A549 (cell line): ENCODE results near the gene ODAD3. TPM values are rescaled to one million over a fixed set of nuclear protein-coding genes. Genes with fewer than 3 reads are reported as not detected.

Experiments used
- ATAC-seq, 2 experiments: fragments of 200-7000 bp in 1 of 2; fragments of >200 bp in 1 of 2; cut with Nextera tagmentation in 1 of 2; cut with Tn5 transposase in 1 of 2; 3 replicates each; pipeline versions ENCODE4 v1.8.0 to v1.9.1; 2018 to 2020; ENCODE audit warnings: mild to moderate bottlenecking in 1 of 2, moderate library complexity in 1 of 2
- CTCF ChIA-PET: fragments of 300-600 bp; sonication (Branson Sonifier 250); formaldehyde crosslinking; extraction: SDS; loops from one replicate; lab custom pipeline; 2021; ENCODE audit warnings: antibody characterized with exemption, inconsistent platforms; lab: Yijun Ruan, JAX
- POLR2A ChIA-PET: fragments of 350-600 bp; formaldehyde crosslinking; extraction: SDS; loops from one replicate; lab custom pipeline; 2021; ENCODE audit warnings: antibody characterized with exemption, inconsistent platforms; lab: Yijun Ruan, JAX
- DNase-seq, 2 experiments: peaks; one replicate each; pipeline versions ENCODE4 v3.0.0 to v3.0.0-alpha.2; 2011 to 2016; ENCODE audit warnings: low read depth in 1 of 2, low spot score in 1 of 2
- FAIRE-seq: peaks from 2 replicates; lab custom pipeline; 2011; peaks lifted over from hg19 to GRCh38; lab: Jason Lieb, UNC
- H3K27ac ChIP-seq, 2 experiments: fragments of >200 bp; sonication (Bioruptor Twin); formaldehyde crosslinking; 3 replicates each; pipeline ENCODE4 v1.5.1; 2016 to 2017
- H3K4me1 ChIP-seq: fragments of >200 bp; sonication (Bioruptor Twin); formaldehyde crosslinking; 3 replicates; pipeline ENCODE4 v1.6.1; 2016
- H3K4me2 ChIP-seq: fragments of >200 bp; sonication (Bioruptor Twin); formaldehyde crosslinking; 3 replicates; pipeline ENCODE4 v1.6.1; 2016
- H3K4me3 ChIP-seq: fragments of >200 bp; sonication (Bioruptor Twin); formaldehyde crosslinking; 3 replicates; pipeline ENCODE4 v1.5.1; 2016
- H3K9me3 ChIP-seq: fragments of >200 bp; sonication (Bioruptor Twin); formaldehyde crosslinking; 3 replicates; pipeline ENCODE4 v1.6.1; 2016
- BCL3 ChIP-seq: fragments of >200 bp; sonication (Bioruptor Twin); formaldehyde crosslinking; IDR thresholded peaks from 3 replicates; pipeline ENCODE4 v1.6.1; 2016
- ELK1 ChIP-seq: fragments of 150-350 bp; IDR thresholded peaks from 2 replicates; pipeline ENCODE4 v1.6.1; 2014; ENCODE audit warnings: low read depth, mild to moderate bottlenecking, low read length
- FOSB ChIP-seq: fragments of 250-450 bp; sonication (Bioruptor Pico); IDR thresholded peaks from 2 replicates; pipeline ENCODE4 v1.5.0; 2020; ENCODE audit warnings: mild to moderate bottlenecking, moderate library complexity
- FOSL2 ChIP-seq, 2 experiments: fragments of 450-650 bp in 1 of 2; fragments of >200 bp in 1 of 2; sonication (Bioruptor Twin) in 1 of 2; formaldehyde crosslinking; IDR thresholded peaks; 2 replicates each; pipeline versions ENCODE4 v1.5.0 to v1.6.1; 2016 to 2020; ENCODE audit warnings: mild to moderate bottlenecking in 1 of 2, moderate library complexity in 1 of 2
- HEYL ChIP-seq: fragments of 250-450 bp; sonication (Bioruptor Pico); IDR thresholded peaks from 2 replicates; pipeline ENCODE4 v1.8.0; 2021; ENCODE audit warnings: mild to moderate bottlenecking, moderate library complexity
- HMGXB4 ChIP-seq: fragments of 250-450 bp; sonication (Bioruptor Pico); IDR thresholded peaks from 2 replicates; pipeline ENCODE4 v1.5.0; 2021; ENCODE audit warnings: mild to moderate bottlenecking, moderate library complexity, borderline replicate concordance
- KDM1A ChIP-seq: fragments of 200-600 bp; sonication (generic); IDR thresholded peaks from 2 replicates; pipeline ENCODE4 v1.6.1; 2016; ENCODE audit warnings: low read depth, mild to moderate bottlenecking
- NFE2L2 ChIP-seq: fragments of 150-350 bp; conservative IDR thresholded peaks from 2 replicates; pipeline ENCODE4 v1.6.1; 2014; ENCODE audit warnings: low read length
- NR3C1 ChIP-seq: fragments of >200 bp; sonication (Bioruptor Twin); formaldehyde crosslinking; IDR thresholded peaks from 3 replicates; pipeline ENCODE4 v1.6.1; 2017
- PBX3 ChIP-seq: IDR thresholded peaks from 2 replicates; pipeline ENCODE4 v1.6.1; 2012
- POLR2A ChIP-seq: IDR thresholded peaks from 2 replicates; pipeline ENCODE4 v1.6.1; 2012; ENCODE audit warnings: mild to moderate bottlenecking, low read length
- RARB ChIP-seq: fragments of 250-450 bp; sonication (Bioruptor Pico); IDR thresholded peaks from 2 replicates; pipeline ENCODE4 v1.8.0; 2021; ENCODE audit warnings: mild to moderate bottlenecking, moderate library complexity
- REST ChIP-seq: fragments of 200-600 bp; sonication (generic); IDR thresholded peaks from 2 replicates; pipeline ENCODE4 v1.6.1; 2016; ENCODE audit warnings: antibody characterized with exemption, mild to moderate bottlenecking, moderate library complexity
- RFX5 ChIP-seq: fragments of 450-650 bp; IDR thresholded peaks from 2 replicates; pipeline ENCODE4 v1.7.1; 2014; ENCODE audit warnings: antibody characterized with exemption, mild to moderate bottlenecking, moderate library complexity
- SREBF2 ChIP-seq: fragments of 450-650 bp; IDR thresholded peaks from 2 replicates; pipeline ENCODE4 v1.6.1; 2014; ENCODE audit warnings: mild to moderate bottlenecking, moderate library complexity
- ZC3H11A ChIP-seq: fragments of 450-650 bp; IDR thresholded peaks from 2 replicates; pipeline ENCODE4 v1.6.1; 2014; ENCODE audit warnings: antibody characterized with exemption, mild to moderate bottlenecking
- ZNF302 ChIP-seq: fragments of 250-450 bp; sonication (Bioruptor Pico); IDR thresholded peaks from 2 replicates; pipeline ENCODE4 v1.9.0; 2021; ENCODE audit warnings: inconsistent platforms, mild to moderate bottlenecking, moderate library complexity
- ZSCAN20 ChIP-seq: fragments of 250-450 bp; sonication (Bioruptor Pico); IDR thresholded peaks from 2 replicates; pipeline ENCODE4 v1.8.0; 2022; ENCODE audit warnings: mild to moderate bottlenecking, moderate library complexity
- WGBS: methylation state at CpG from one replicate; pipeline ENCODE4 v1.1.6; 2017; ENCODE audit errors: missing lambda C conversion rate; 5-methylcytosine and 5-hydroxymethylcytosine counted together
- polyA plus RNA-seq, 4 experiments: library from polyadenylated mRNA; depleted of rRNA in 3 of 4; stranded (reverse); fragments of >200 nt; fragmentation: RNase III in 1 of 4; extraction: RNeasy Plus Mini Kit Qiagen cat#74134 plus additional on column Dnase treatment in 1 of 4; gene quantifications; 2 replicates in 3 of 4; 3 replicates in 1 of 4; pipeline ENCODE4 v1.2.3, GENCODE V29; 2011 to 2017

The ODAD3 gene
- polyA plus RNA-seq, 2 of the 4 experiments (the other 2 are of a cell fraction): 0.70 to 0.99 TPM

- TF ChIP-seq ELK1: no peak
- no peak for TF ChIP-seq ZNF302 (CRISPR knock-in tag)
- TF ChIP-seq HEYL (CRISPR knock-in tag): no peak
- TF ChIP-seq KDM1A: no peak
- no peak for TF ChIP-seq FOSL2 (IDR thresholded peaks at IDR 0.05)
- no peak for TF ChIP-seq FOSL2 (CRISPR knock-in tag; IDR thresholded peaks at IDR 0.05)
- TF ChIP-seq HMGXB4 (CRISPR knock-in tag): no peak
- TF ChIP-seq NR3C1: no peak
- TF ChIP-seq ZSCAN20 (CRISPR knock-in tag): no peak
- TF ChIP-seq PBX3: no peak
Observed at GRCh38 chr19:11399667-11400066, 35.3 kb downstream of the ODAD3 start (continued).

GRCh38 chr19:11397089-11397610, 37.8 kb downstream of the ODAD3 start:
- CTCF ChIA-PET: interaction anchor here (1.0 kb wide), 2 partner anchors 9 to 14 kb away, joined by 3 read pairs; no protein-coding TSS in a partner anchor
- 77% methylated on average over 13 of the region's 22 CpGs for WGBS
- Histone ChIP-seq H3K4me3 (no peak overlapping the region), H3K9me3 (no peaks in the 10 kb centered on the region), H3K4me1 (no peaks in the 10 kb centered on the region), H3K27ac (no peak overlapping the region), H3K4me2 (no peak overlapping the region)
- FAIRE-seq: no peak
- POLR2A ChIA-PET: no interaction called here
- no peak for TF ChIP-seq RARB (CRISPR knock-in tag)
- no peak for TF ChIP-seq ZC3H11A
- no peak for TF ChIP-seq POLR2A
- no peak for TF ChIP-seq REST
- no peak for TF ChIP-seq HMGXB4 (CRISPR knock-in tag)
- TF ChIP-seq SREBF2: no peak
- no peak for TF ChIP-seq BCL3
- TF ChIP-seq ELK1: no peak
- TF ChIP-seq RFX5: no peak
- TF ChIP-seq FOSB (CRISPR knock-in tag): no peak
- TF ChIP-seq NFE2L2: no peak
- TF ChIP-seq PBX3: no peak
- ATAC-seq: no peak
- no peak for DNase-seq
